ENCODE measurements around the gene PLA2G4A.

PLA2G4A gene

GRCh38 chr1:187037973-187038553 lies 209.3 kb downstream of the PLA2G4A start:
- no peak for DNase-seq
